HG02759 (cell line): ENCODE measurements around the gene BCDIN3D.

Experiments
- ATAC-seq: cut with Tn5 transposase; IDR thresholded peaks from one replicate; pipeline ENCODE4 v1.9.1; 2021; ENCODE audit warnings: mild to moderate bottlenecking, moderate library complexity; ENCODE audit not compliant: unreplicated experiment

Gene BCDIN3D

GRCh38 chr12:49800421-49801140 lies 42.3 kb downstream of the BCDIN3D start:
- no peak for ATAC-seq

GRCh38 chr12:49798934-49799333 lies 44.0 kb downstream of the BCDIN3D start:
- no peak for ATAC-seq

GRCh38 chr12:49798248-49798647 lies 44.7 kb downstream of the BCDIN3D start:
- no peak for ATAC-seq

GRCh38 chr12:49797449-49797776 lies 45.5 kb downstream of the BCDIN3D start:
- no peak for ATAC-seq

GRCh38 chr12:49796606-49797448 lies 46.1 kb downstream of the BCDIN3D start:
- ATAC-seq, result no peak

GRCh38 chr12:49796155-49796554 lies 46.8 kb downstream of the BCDIN3D start:
- no peak for ATAC-seq

GRCh38 chr12:49795654-49796105 lies 47.2 kb downstream of the BCDIN3D start:
- ATAC-seq, result no peak

GRCh38 chr12:49794811-49795653 lies 47.9 kb downstream of the BCDIN3D start:
- ATAC-seq, result no peak

- ATAC-seq, result no peak
Observed at GRCh38 chr12:49794021-49794420, 48.9 kb downstream of the BCDIN3D start.

GRCh38 chr12:49793620-49794019 lies 49.3 kb downstream of the BCDIN3D start:
- no peak for ATAC-seq

- no peak for ATAC-seq
Observed at GRCh38 chr12:49792976-49793580, 49.8 kb downstream of the BCDIN3D start.

GRCh38 chr12:49792181-49792970 lies 50.5 kb downstream of the BCDIN3D start:
- no peak for ATAC-seq

GRCh38 chr12:49791700-49792099 lies 51.2 kb downstream of the BCDIN3D start:
- ATAC-seq, result no peak

GRCh38 chr12:49790741-49791555 lies 52.0 kb downstream of the BCDIN3D start:
- no peak for ATAC-seq

GRCh38 chr12:49789992-49790391 lies 52.9 kb downstream of the BCDIN3D start:
- no peak for ATAC-seq

GRCh38 chr12:49787672-49788071 lies 55.2 kb downstream of the BCDIN3D start:
- ATAC-seq, result no peak
